HepG2 (cell line): ENCODE data around the gene DNAH8. TPM values are rescaled to one million over a fixed set of nuclear protein-coding genes. Genes with fewer than 3 reads are reported as not detected.

Experiments
- CC2D1A ChIP-seq: sonication (generic); formaldehyde crosslinking; IDR thresholded peaks from 2 replicates; pipeline ENCODE4 v1.8.1; 2023; ENCODE audit warnings: mild to moderate bottlenecking, missing genetic modification reagents
- HIVEP1 ChIP-seq: sonication (generic); formaldehyde crosslinking; IDR thresholded peaks from 2 replicates; pipeline ENCODE4 v1.4.0; 2020; ENCODE audit warnings: mild to moderate bottlenecking, missing genetic modification reagents
- IRF2 ChIP-seq: IDR thresholded peaks from 2 replicates; pipeline ENCODE4 v1.6.1; 2018; ENCODE audit warnings: missing genetic modification reagents, missing compliant biosample characterization
- ISX ChIP-seq: sonication (generic); formaldehyde crosslinking; conservative IDR thresholded peaks from 2 replicates; pipeline ENCODE4 v1.5.0; 2020; ENCODE audit warnings: missing genetic modification reagents
- PHF20 ChIP-seq: sonication (generic); formaldehyde crosslinking; IDR thresholded peaks from 2 replicates; pipeline ENCODE4 v1.5.0; 2020; ENCODE audit warnings: mild to moderate bottlenecking, missing genetic modification reagents
- POGZ ChIP-seq: sonication (generic); formaldehyde crosslinking; IDR thresholded peaks from 2 replicates; pipeline ENCODE4 v1.4.0; 2020; ENCODE audit warnings: mild to moderate bottlenecking, missing genetic modification reagents
- RAD51 ChIP-seq: fragments of 450-650 bp; IDR thresholded peaks from 2 replicates; pipeline ENCODE4 v1.6.1; 2016; ENCODE audit warnings: borderline replicate concordance
- RBFOX2 ChIP-seq: fragments of 200-400 bp; formaldehyde crosslinking; IDR thresholded peaks from 2 replicates; pipeline ENCODE4 v1.6.1; 2017; ENCODE audit warnings: low read depth, mild to moderate bottlenecking, low read length
- SNAI1 ChIP-seq: sonication (generic); formaldehyde crosslinking; IDR thresholded peaks from 2 replicates; pipeline ENCODE4 v1.5.0; 2020; ENCODE audit warnings: mild to moderate bottlenecking, missing genetic modification reagents, borderline replicate concordance
- ZBTB21 ChIP-seq: sonication (generic); formaldehyde crosslinking; IDR thresholded peaks from 2 replicates; pipeline ENCODE4 v1.4.0; 2020; ENCODE audit warnings: missing genetic modification reagents
- ZC3H4 ChIP-seq: sonication (generic); formaldehyde crosslinking; IDR thresholded peaks from 2 replicates; pipeline ENCODE4 v1.4.0; 2020; ENCODE audit warnings: missing genetic modification reagents, borderline replicate concordance
- ZNF180 ChIP-seq: sonication (generic); formaldehyde crosslinking; IDR thresholded peaks from 2 replicates; pipeline ENCODE4 v1.4.0; 2020; ENCODE audit warnings: low read depth, missing genetic modification reagents, borderline replicate concordance
- ZNF572 ChIP-seq: sonication (generic); formaldehyde crosslinking; IDR thresholded peaks from 2 replicates; pipeline ENCODE4 v1.5.1; 2020; ENCODE audit warnings: mild to moderate bottlenecking, missing genetic modification reagents
- ZNF619 ChIP-seq: sonication (generic); formaldehyde crosslinking; IDR thresholded peaks from 2 replicates; pipeline ENCODE4 v1.4.0; 2020; ENCODE audit warnings: mild to moderate bottlenecking, missing genetic modification reagents
- ZNF674 ChIP-seq: sonication (generic); formaldehyde crosslinking; IDR thresholded peaks from 2 replicates; pipeline ENCODE4 v1.5.0; 2020; ENCODE audit warnings: low read depth, mild to moderate bottlenecking, missing genetic modification reagents
- ZSCAN31 ChIP-seq: sonication (generic); formaldehyde crosslinking; IDR thresholded peaks from 2 replicates; pipeline ENCODE4 v1.5.0; 2020; ENCODE audit warnings: low read depth, mild to moderate bottlenecking, missing genetic modification reagents
- ZSCAN9 ChIP-seq: IDR thresholded peaks from 2 replicates; pipeline ENCODE4 v1.6.1; 2016; ENCODE audit warnings: borderline replicate concordance
- polyA plus RNA-seq, 8 experiments: library from polyadenylated mRNA; depleted of rRNA in 3 of 8; stranded (reverse) in 7 of 8; unstranded in 1 of 8; fragments of >200 nt; fragmentation: Illumina TruSeq in 4 of 8; extraction: Trizol in 4 of 8; gene quantifications; 2 replicates each; pipeline versions ENCODE4 v1.2.1 to v1.2.3, GENCODE V29; 2011 to 2016; ENCODE audit warnings: low read depth in 4 of 8, missing spikeins in 1 of 8, mixed read lengths in 1 of 8; ENCODE audit not compliant: insufficient read depth in 1 of 8
- total RNA-seq, 5 experiments: library from RNA; depleted of rRNA; stranded (reverse); fragments of >200 nt; fragmentation: Illumina TruSeq; extraction: Trizol; gene quantifications; 2 replicates each; pipeline ENCODE4 v1.2.3, GENCODE V29; 2016; ENCODE audit warnings: low read depth in 1 of 5
- TF ChIP-seq, protein P1 (sequence below): sonication (generic); formaldehyde crosslinking; IDR thresholded peaks from 2 replicates; pipeline ENCODE4 v1.4.0; 2020; ENCODE audit warnings: missing genetic modification reagents
- TF ChIP-seq, protein P2 (sequence below): sonication (generic); formaldehyde crosslinking; IDR thresholded peaks from 2 replicates; pipeline ENCODE4 v1.8.1; 2022; ENCODE audit warnings: mild to moderate bottlenecking, missing genetic modification reagents
- TF ChIP-seq, protein P3 (sequence below): sonication (generic); formaldehyde crosslinking; IDR thresholded peaks from 2 replicates; pipeline ENCODE4 v1.4.0; 2020; ENCODE audit warnings: missing genetic modification reagents, borderline replicate concordance
- TF ChIP-seq, protein P4 (sequence below): sonication (generic); formaldehyde crosslinking; IDR thresholded peaks from 2 replicates; pipeline ENCODE4 v1.4.0; 2020; ENCODE audit warnings: missing genetic modification reagents

DNAH8 gene
- total and polyA plus RNA-seq, 2 of the 13 experiments (the other 11 are each of a cell fraction or from before 2014, with no cell fraction given): not detected

DNA sequence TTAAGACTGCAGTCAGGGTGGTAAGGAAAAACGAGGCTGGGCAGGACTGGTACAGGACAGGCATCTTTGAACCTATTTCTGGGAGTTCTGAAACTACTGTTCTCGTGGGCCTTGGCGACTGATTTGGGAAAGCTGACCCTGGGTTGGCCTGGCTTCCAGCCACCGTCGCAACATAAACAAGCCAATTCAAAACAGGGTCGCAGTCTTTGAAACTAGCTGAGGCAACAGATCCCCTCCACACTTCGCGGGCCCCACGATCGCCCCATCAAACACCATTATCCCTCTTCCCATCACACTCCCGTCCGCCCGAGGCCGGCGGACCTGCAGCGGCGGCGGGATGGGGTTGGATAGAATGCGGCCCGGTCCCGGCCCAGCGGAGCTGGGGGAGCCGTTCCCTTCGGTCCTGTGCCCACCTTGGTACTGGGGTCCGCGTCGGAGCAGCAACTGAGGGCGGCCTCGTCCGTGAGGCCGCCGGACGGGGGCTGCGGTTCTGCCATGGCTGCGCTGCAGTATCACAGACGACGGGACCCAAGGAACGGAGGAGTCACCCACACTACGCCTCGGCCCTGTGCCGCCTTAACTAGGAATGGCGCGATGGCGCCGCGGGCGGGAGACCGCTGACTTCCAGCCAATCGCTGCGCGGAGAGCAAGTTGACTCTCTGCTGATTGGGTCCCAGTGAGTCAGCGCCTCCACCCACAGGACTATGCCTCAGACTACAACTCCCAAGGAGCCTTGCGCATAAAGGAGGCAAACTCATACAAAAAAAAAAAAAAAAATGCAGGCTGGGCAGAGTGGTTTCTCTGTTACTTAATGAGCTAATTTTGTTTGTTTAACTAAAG lies 12.3 kb upstream of the DNAH8 start, which contains the start of gene GLO1 (continued):
- TF ChIP-seq, protein P1, sequence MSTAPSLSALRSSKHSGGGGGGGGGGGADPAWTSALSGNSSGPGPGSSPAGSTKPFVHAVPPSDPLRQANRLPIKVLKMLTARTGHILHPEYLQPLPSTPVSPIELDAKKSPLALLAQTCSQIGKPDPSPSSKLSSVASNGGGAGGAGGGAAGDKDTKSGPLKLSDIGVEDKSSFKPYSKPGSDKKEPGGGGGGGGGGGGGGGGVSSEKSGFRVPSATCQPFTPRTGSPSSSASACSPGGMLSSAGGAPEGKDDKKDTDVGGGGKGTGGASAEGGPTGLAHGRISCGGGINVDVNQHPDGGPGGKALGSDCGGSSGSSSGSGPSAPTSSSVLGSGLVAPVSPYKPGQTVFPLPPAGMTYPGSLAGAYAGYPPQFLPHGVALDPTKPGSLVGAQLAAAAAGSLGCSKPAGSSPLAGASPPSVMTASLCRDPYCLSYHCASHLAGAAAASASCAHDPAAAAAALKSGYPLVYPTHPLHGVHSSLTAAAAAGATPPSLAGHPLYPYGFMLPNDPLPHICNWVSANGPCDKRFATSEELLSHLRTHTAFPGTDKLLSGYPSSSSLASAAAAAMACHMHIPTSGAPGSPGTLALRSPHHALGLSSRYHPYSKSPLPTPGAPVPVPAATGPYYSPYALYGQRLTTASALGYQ (CRISPR knock-in tag): 0 out of 2 replicates have a peak, but pooled peaks have one; percentile 14
- peak; percentile 38; the same call in 1 of the 2 replicates for TF ChIP-seq ZNF619 (CRISPR knock-in tag)
- 0 out of 2 replicates have a peak, but pooled peaks have one; percentile 49 for TF ChIP-seq ZNF180 (CRISPR knock-in tag)
- TF ChIP-seq ZSCAN9 (CRISPR knock-in tag): peak; percentile 88
- TF ChIP-seq ZBTB21 (CRISPR knock-in tag): 0 out of 2 replicates have a peak, but pooled peaks have one; percentile 13
- TF ChIP-seq, protein P2, sequence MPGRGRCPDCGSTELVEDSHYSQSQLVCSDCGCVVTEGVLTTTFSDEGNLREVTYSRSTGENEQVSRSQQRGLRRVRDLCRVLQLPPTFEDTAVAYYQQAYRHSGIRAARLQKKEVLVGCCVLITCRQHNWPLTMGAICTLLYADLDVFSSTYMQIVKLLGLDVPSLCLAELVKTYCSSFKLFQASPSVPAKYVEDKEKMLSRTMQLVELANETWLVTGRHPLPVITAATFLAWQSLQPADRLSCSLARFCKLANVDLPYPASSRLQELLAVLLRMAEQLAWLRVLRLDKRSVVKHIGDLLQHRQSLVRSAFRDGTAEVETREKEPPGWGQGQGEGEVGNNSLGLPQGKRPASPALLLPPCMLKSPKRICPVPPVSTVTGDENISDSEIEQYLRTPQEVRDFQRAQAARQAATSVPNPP (CRISPR knock-in tag): 0 out of 2 replicates have a peak, but pooled peaks have one; percentile 68
- no peak for TF ChIP-seq ZC3H4 (CRISPR knock-in tag)
- TF ChIP-seq, protein P3, sequence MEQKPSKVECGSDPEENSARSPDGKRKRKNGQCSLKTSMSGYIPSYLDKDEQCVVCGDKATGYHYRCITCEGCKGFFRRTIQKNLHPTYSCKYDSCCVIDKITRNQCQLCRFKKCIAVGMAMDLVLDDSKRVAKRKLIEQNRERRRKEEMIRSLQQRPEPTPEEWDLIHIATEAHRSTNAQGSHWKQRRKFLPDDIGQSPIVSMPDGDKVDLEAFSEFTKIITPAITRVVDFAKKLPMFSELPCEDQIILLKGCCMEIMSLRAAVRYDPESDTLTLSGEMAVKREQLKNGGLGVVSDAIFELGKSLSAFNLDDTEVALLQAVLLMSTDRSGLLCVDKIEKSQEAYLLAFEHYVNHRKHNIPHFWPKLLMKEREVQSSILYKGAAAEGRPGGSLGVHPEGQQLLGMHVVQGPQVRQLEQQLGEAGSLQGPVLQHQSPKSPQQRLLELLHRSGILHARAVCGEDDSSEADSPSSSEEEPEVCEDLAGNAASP (CRISPR knock-in tag): peak; percentile 46; the same call in 1 of the 2 replicates
- peak; percentile 78 for TF ChIP-seq ZSCAN31 (CRISPR knock-in tag)
- TF ChIP-seq IRF2: peak; percentile 85
- peak; percentile 85 for TF ChIP-seq POGZ (CRISPR knock-in tag)
- no peak; the same call in 1 of the 2 replicates for TF ChIP-seq ISX (CRISPR knock-in tag)
- TF ChIP-seq PHF20 (CRISPR knock-in tag): peak; percentile 68; the same call in 1 of the 2 replicates
- no peak; the same call in 1 of the 2 replicates for TF ChIP-seq ZNF572 (CRISPR knock-in tag)
- peak; percentile 86 for TF ChIP-seq HIVEP1
- TF ChIP-seq ZNF674 (CRISPR knock-in tag): 0 out of 2 replicates have a peak, but pooled peaks have one; percentile 18
- TF ChIP-seq CC2D1A (CRISPR knock-in tag): no peak
- TF ChIP-seq RAD51: no peak
- peak; percentile 95 for TF ChIP-seq SNAI1 (CRISPR knock-in tag)
- peak; percentile 94 for TF ChIP-seq RBFOX2
- TF ChIP-seq, protein P4, sequence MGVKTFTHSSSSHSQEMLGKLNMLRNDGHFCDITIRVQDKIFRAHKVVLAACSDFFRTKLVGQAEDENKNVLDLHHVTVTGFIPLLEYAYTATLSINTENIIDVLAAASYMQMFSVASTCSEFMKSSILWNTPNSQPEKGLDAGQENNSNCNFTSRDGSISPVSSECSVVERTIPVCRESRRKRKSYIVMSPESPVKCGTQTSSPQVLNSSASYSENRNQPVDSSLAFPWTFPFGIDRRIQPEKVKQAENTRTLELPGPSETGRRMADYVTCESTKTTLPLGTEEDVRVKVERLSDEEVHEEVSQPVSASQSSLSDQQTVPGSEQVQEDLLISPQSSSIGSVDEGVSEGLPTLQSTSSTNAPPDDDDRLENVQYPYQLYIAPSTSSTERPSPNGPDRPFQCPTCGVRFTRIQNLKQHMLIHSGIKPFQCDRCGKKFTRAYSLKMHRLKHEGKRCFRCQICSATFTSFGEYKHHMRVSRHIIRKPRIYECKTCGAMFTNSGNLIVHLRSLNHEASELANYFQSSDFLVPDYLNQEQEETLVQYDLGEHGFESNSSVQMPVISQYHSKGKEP (CRISPR knock-in tag): no peak
